TTC549 (cell line): ENCODE measurements around the gene LRWD1.
"Not testable (repeated sequence)": the region's sequence is repeated elsewhere in the genome, so short reads cannot be mapped to it uniquely, and the experiment has no call there.

ENCODE experiments used
- FAIRE-seq: peaks from 2 replicates; lab custom pipeline; 2012; peaks lifted over from hg19 to GRCh38; lab: Jason Lieb, UNC

Gene LRWD1

GRCh38 chr7:102469351-102469971, 4.7 kb downstream of the LRWD1 start:
- FAIRE-seq = no peak

GRCh38 chr7:102469972-102470825, 5.4 kb downstream of the LRWD1 start:
- FAIRE-seq = no peak

- FAIRE-seq = no peak
These were observed 7.0 kb downstream of the LRWD1 start for GRCh38 chr7:102471791-102472125.

- no peak for FAIRE-seq
These were observed 7.6 kb downstream of the LRWD1 start for GRCh38 chr7:102472126-102473041.

- FAIRE-seq = no peak
These were observed 8.6 kb downstream of the LRWD1 start for GRCh38 chr7:102473271-102473991.

- FAIRE-seq = not testable (repeated sequence)
These were observed 9.3 kb downstream of the LRWD1 start for GRCh38 chr7:102474116-102474515.

- FAIRE-seq = not testable (repeated sequence)
These were observed 10.1 kb downstream of the LRWD1 start for GRCh38 chr7:102474736-102475435.

GRCh38 chr7:102478314-102479208, 13.8 kb downstream of the LRWD1 start, which contains the start of gene POLR2J:
TSS of gene POLR2J (minus strand) at chr7:102478922. CDS start at chr7:102478860, 62 bp downstream.
- not testable (repeated sequence) for FAIRE-seq

GRCh38 chr7:102479209-102479584, 14.4 kb downstream of the LRWD1 start:
- FAIRE-seq = not testable (repeated sequence)

- not testable (repeated sequence) for FAIRE-seq
These were observed 15.3 kb downstream of the LRWD1 start for GRCh38 chr7:102479982-102480637.

GRCh38 chr7:102481962-102482361, 17.2 kb downstream of the LRWD1 start:
- FAIRE-seq = not testable (repeated sequence)

GRCh38 chr7:102484317-102484716, 19.5 kb downstream of the LRWD1 start:
- not testable (repeated sequence) for FAIRE-seq

GRCh38 chr7:102490529-102491075, 25.8 kb downstream of the LRWD1 start:
- not testable (repeated sequence) for FAIRE-seq

- FAIRE-seq = not testable (repeated sequence)
These were observed 28.6 kb downstream of the LRWD1 start for GRCh38 chr7:102493220-102493935.

GRCh38 chr7:102494026-102494425, 29.2 kb downstream of the LRWD1 start:
- not testable (repeated sequence) for FAIRE-seq

- FAIRE-seq = not testable (repeated sequence)
These were observed 29.8 kb downstream of the LRWD1 start for GRCh38 chr7:102494473-102495149.

GRCh38 chr7:102496861-102497260, 32.1 kb downstream of the LRWD1 start:
- FAIRE-seq = not testable (repeated sequence)

GRCh38 chr7:102497308-102497707, 32.5 kb downstream of the LRWD1 start:
- not testable (repeated sequence) for FAIRE-seq
